ENCODE measurements around the gene TRIM25.

The TRIM25 gene

GRCh38 chr17:56861899-56862298 is 52.0 kb downstream of the TRIM25 start:
- TF ChIP-seq CTCF (IDR thresholded peaks at IDR 0.05; ENCODE audit: control insufficient read depth, extremely low read depth, insufficient read depth): no peak

DNA sequence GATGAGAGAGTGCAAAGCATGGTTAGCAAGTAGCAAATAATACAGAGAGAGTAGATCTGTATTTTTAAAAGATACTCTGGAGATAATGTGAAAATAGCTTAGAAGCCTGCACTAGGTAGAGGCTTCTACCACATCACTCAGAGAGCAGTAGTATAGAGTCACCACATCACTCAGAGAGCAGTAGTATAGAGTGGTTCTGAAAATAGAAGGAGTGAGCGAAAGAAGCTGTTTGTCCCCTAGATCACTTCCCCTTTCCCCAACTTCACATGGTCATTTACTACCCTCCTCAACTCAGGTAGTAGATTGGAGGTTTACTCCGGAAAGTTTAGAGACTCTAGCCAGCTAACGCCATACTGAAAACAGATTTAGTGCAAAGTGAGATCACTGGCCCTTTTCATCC is 62.8 kb downstream of the TRIM25 start:
- no peak for DNase-seq (ENCODE audit: low read depth)
- H3K4me3 ChIP-seq (ENCODE audit: low read depth, low read length): no peak overlapping the region
- TF ChIP-seq CTCF (IDR thresholded peaks at IDR 0.05; ENCODE audit: control insufficient read depth, extremely low read depth, insufficient read depth): no peak

More at GRCh38 chr17:56861899-56862298, 52.0 kb downstream of the TRIM25 start:
- DNase-seq (ENCODE audit: low read depth): no peak
- H3K4me3 ChIP-seq (ENCODE audit: low read depth, low read length): no peak overlapping the region

DNA sequence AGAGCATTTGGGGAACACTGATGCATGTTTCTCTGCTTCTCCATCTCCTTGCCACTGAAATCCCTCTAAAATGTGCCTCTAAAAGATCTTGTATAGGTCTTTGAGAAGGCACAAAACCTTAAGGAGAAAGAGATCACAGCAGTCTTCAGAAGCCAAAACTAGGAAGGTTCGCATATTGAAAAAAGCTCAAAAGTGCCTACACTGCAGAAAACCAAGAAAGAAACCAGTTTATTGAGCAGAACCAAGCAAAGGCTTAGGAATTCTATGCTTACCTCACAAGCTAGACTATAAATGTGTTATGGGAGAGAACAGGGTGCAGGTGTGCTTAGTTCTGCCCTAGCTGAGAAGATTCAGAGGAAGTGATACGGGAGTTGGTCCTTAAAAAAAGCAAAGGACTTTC is 63.3 kb downstream of the TRIM25 start:
- no peak overlapping the region for H3K4me3 ChIP-seq (ENCODE audit: low read depth, low read length)
- TF ChIP-seq CTCF (IDR thresholded peaks at IDR 0.05; ENCODE audit: control insufficient read depth, extremely low read depth, insufficient read depth): no peak
- DNase-seq (ENCODE audit: low read depth): no peak

- no peak for TF ChIP-seq CTCF (IDR thresholded peaks at IDR 0.05; ENCODE audit: control insufficient read depth, extremely low read depth, insufficient read depth)
- DNase-seq (ENCODE audit: low read depth): no peak
- no peak overlapping the region for H3K4me3 ChIP-seq (ENCODE audit: low read depth, low read length)
Observed at GRCh38 chr17:56849131-56849530, 64.7 kb downstream of the TRIM25 start.

DNA sequence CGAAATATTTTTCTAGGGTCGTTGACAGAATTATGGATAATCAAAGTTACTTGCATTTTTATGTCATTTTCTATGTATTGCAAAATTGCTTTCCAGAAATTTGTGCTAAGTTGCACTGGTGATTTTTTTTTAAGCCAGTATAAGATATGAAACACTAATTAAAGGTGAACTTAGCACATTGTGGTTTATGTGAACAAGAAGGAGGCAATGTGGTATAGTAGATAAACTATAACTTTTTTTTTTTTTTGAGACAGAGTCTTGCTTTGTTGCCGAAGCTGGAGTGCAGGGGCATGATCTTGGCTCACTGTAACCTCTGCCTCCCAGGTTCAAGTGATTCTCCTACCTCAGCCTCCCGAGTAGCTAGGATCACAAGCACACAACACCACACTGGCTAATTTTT is 66.7 kb downstream of the TRIM25 start:
- H3K4me3 ChIP-seq (ENCODE audit: low read depth, low read length): no peak overlapping the region
- no peak for DNase-seq (ENCODE audit: low read depth)
- TF ChIP-seq CTCF (IDR thresholded peaks at IDR 0.05; ENCODE audit: control insufficient read depth, extremely low read depth, insufficient read depth): no peak

GRCh38 chr17:56845934-56846333 is 67.9 kb downstream of the TRIM25 start:
- no peak overlapping the region for H3K4me3 ChIP-seq (ENCODE audit: low read depth, low read length)
- no peak for DNase-seq (ENCODE audit: low read depth)
- no peak for TF ChIP-seq CTCF (IDR thresholded peaks at IDR 0.05; ENCODE audit: control insufficient read depth, extremely low read depth, insufficient read depth)

DNA sequence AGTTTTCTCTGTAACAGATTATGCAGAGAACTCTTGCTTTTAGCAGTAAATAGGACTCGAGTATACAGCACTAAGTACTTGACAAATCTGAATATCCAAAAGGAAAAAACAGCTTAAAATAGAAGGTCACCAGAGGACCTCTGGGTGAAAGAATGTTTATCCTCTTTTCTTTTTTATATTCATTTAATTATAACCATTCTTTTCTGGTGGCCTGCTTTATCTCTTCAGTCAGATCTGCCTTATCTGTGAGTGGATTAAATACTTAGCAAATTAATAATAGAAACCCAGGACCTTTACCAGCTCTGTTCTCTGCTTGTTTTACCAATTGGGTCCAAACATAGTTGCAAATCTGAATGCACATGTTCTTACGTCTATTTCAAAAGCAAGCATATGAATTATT is 71.3 kb downstream of the TRIM25 start:
- H3K4me3 ChIP-seq (ENCODE audit: low read depth, low read length): no peak overlapping the region
- no peak for TF ChIP-seq CTCF (IDR thresholded peaks at IDR 0.05; ENCODE audit: control insufficient read depth, extremely low read depth, insufficient read depth)
- DNase-seq (ENCODE audit: low read depth): no peak

Data from LNCaP clone FGC (cell line).